HFFc6 (cell line): Measurements from ENCODE around the gene TNNI2. TPM values are rescaled to one million over a fixed set of nuclear protein-coding genes. Genes with fewer than 3 reads are reported as not detected.
"Not testable (repeated sequence)": the region's sequence is repeated elsewhere in the genome, so short reads cannot be mapped to it uniquely, and the experiment has no call there.

Source experiments
- DNase-seq: peaks from one replicate; pipeline ENCODE4 v3.0.0-alpha.2; 2018
- H3K27ac Mint-ChIP-seq: 2 replicates; pipeline ENCODE4 v1.8.0; 2020; ENCODE audit warnings: mild to moderate bottlenecking, mixed read lengths
- H3K27me3 Mint-ChIP-seq: 2 replicates; pipeline ENCODE4 v1.8.0; 2021; ENCODE audit warnings: mild to moderate bottlenecking, moderate library complexity, mixed read lengths; ENCODE audit not compliant: insufficient read depth
- H3K36me3 Mint-ChIP-seq: 2 replicates; pipeline ENCODE4 v1.8.0; 2021; ENCODE audit warnings: low read depth, mixed read lengths
- H3K4me1 Mint-ChIP-seq: 2 replicates; pipeline ENCODE4 v1.8.0; 2020; ENCODE audit warnings: low read depth, mixed read lengths
- H3K4me3 Mint-ChIP-seq: 2 replicates; pipeline ENCODE4 v1.8.0; 2020; ENCODE audit warnings: mild to moderate bottlenecking, moderate library complexity, mixed read lengths
- H3K9me3 Mint-ChIP-seq: 2 replicates; pipeline ENCODE4 v1.8.0; 2020; ENCODE audit warnings: mild to moderate bottlenecking, mixed read lengths
- CTCF ChIP-seq: fragments of 200-600 bp; sonication (generic); IDR thresholded peaks from 2 replicates; pipeline ENCODE4 v1.5.0; 2021; ENCODE audit warnings: antibody characterized with exemption, mild to moderate bottlenecking
- total RNA-seq, 6 experiments: library from RNA; stranded (reverse); fragmentation: NEBNext Ultra II Directional; extraction: Animal tissue kit (Norgen Biotek cat#: 25700); gene quantifications; 2 replicates in 1 of 6; 3 replicates in 5 of 6; pipeline ENCODE4 v1.2.3, GENCODE V29; 2021

TNNI2 gene
- total RNA-seq, 6 experiments from 2014 or later, result not detected

DNA sequence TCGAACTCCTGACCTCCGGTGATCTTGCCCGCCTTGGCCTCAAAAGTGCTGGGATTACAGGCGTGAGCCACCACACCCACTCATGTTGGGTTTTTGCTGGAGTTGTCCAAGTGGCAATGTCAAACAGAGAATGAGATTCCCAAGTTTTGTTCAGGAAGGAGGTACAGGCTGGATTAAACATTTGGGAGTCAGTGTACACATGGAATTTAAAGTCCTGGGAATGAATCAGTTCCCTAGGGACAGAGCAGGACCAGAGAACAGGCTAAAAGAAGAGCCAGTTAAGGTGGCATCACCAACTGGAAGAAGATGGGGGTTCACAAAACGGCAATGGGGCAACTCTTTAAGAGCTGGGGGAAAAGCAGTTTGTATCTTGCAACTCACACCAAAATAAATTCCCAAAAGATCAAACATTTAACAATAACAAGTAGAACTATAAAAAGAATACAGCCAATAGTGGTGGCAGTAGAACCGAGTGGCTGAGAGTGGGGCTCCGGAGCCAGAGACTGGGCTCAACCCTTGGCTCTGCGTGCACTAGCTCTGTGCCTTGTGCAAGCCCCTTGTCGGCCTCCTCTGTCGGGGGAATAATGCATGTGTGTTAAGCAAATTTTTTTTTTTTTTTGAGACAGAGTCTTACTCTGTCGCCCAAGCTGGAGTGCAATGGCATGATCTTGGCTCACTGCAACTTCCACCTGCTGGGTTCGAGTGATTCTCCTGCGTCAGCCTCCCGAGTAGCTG, 41.2 kb upstream of the TNNI2 start:
- no peaks in the 10 kb centered on the region for H3K36me3 Mint-ChIP-seq
- H3K27ac Mint-ChIP-seq, result no peak overlapping the region
- no peaks in the 10 kb centered on the region for H3K9me3 Mint-ChIP-seq
- no peaks in the 10 kb centered on the region for H3K4me1 Mint-ChIP-seq
- DNase-seq, result no peak
- H3K4me3 Mint-ChIP-seq, result no peak overlapping the region
- peaks cover 52% of the 10 kb centered on the region for H3K27me3 Mint-ChIP-seq
- TF ChIP-seq CTCF, result no peak

GRCh38 chr11:1803246-1803645, 35.5 kb upstream of the TNNI2 start:
- no peak overlapping the region for H3K4me3 Mint-ChIP-seq
- H3K9me3 Mint-ChIP-seq, result no peaks in the 10 kb centered on the region
- DNase-seq, result no peak
- no peaks in the 10 kb centered on the region for H3K36me3 Mint-ChIP-seq
- TF ChIP-seq CTCF, result no peak
- H3K27me3 Mint-ChIP-seq, result peaks cover 40% of the 10 kb centered on the region
- no peak overlapping the region for H3K27ac Mint-ChIP-seq
- H3K4me1 Mint-ChIP-seq, result no peaks in the 10 kb centered on the region

DNA sequence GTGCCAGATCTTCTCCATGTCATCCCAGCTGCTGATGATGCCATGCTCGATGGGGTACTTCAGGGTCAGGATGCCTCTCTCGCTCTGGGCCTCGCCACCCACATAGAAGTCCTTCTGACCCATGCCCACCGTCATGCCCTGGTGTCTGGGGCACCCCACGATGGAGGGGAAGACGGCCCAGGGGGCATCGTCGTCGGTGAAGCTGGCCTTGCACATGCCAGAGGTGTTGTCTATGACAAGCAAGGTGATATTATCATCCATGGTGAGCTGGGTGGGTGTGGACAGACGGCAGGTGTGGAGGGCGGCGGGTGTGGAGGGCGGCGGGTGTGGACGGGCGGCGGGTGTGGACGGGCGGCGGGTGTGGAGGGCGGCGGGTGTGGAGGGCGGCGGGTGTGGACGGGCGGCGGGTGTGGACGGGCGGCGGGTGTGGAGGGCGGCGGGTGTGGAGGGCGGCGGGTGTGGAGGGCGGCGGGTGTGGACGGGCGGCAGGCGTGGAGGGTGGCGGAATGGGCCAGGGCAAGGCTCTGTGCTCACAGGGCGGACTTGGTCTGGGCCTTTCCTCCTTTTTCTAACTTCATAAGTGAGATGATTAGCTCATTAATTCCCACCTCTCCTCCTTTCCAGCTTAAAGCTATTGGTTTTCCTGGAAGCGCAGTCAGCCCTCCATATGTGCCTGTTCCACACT, 34.8 kb upstream of the TNNI2 start:
- not testable (repeated sequence) for H3K27ac Mint-ChIP-seq, H3K9me3 Mint-ChIP-seq, H3K36me3 Mint-ChIP-seq, DNase-seq, H3K4me1 Mint-ChIP-seq, H3K4me3 Mint-ChIP-seq
- H3K27me3 Mint-ChIP-seq, result peaks cover 38% of the 10 kb centered on the region

DNA sequence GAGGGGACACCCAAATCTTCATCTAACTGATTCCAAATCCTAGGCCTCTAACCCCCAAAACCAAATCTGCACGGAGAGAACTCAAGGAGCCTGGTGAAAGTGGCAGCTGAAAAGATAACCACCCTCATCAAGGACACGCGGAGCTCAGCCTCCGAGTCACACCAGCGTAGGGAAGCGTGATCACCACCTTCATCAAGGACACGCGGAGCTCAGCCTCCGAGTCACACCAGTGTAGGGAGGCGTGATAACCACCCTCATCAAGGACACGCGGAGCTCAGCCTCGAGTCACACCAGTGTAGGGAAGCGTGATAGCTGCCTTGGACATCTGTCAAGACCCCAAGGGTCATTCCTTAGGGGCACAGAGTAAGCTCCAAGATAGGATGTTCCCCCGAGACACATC, 33.3 kb upstream of the TNNI2 start:
- H3K27ac Mint-ChIP-seq, result no peak overlapping the region
- H3K27me3 Mint-ChIP-seq, result peaks cover 39% of the 10 kb centered on the region
- TF ChIP-seq CTCF, result no peak
- H3K36me3 Mint-ChIP-seq, result no peaks in the 10 kb centered on the region
- no peak for DNase-seq
- no peak overlapping the region for H3K4me3 Mint-ChIP-seq
- no peaks in the 10 kb centered on the region for H3K9me3 Mint-ChIP-seq
- no peaks in the 10 kb centered on the region for H3K4me1 Mint-ChIP-seq

- Mint-ChIP-seq H3K27ac (no peak overlapping the region), H3K27me3 (peaks cover 46% of the 10 kb centered on the region), H3K36me3 (no peaks in the 10 kb centered on the region), H3K4me1 (no peaks in the 10 kb centered on the region), H3K9me3 (peaks cover 4% of the 10 kb centered on the region; the same call in 1 of the 2 replicates), H3K4me3 (no peak overlapping the region)
- no peak for DNase-seq
- TF ChIP-seq CTCF, result peak; percentile 48
These were observed 31.4 kb upstream of the TNNI2 start for GRCh38 chr11:1807264-1807995.

- peaks cover 9% of the 10 kb centered on the region; the same call in 1 of the 2 replicates for H3K9me3 Mint-ChIP-seq
- no peak for TF ChIP-seq CTCF
- no peak overlapping the region for H3K27ac Mint-ChIP-seq
- no peak for DNase-seq
- no peak overlapping the region for H3K4me3 Mint-ChIP-seq
- H3K27me3 Mint-ChIP-seq, result peaks cover 56% of the 10 kb centered on the region
- no peaks in the 10 kb centered on the region for H3K36me3 Mint-ChIP-seq
- no peaks in the 10 kb centered on the region for H3K4me1 Mint-ChIP-seq
These were observed 28.0 kb upstream of the TNNI2 start for GRCh38 chr11:1810761-1811160.
